Mesodermal cell (in vitro differentiated cells): Measurements from ENCODE around the gene GMPPB.
A peak's percentile ranks its signal among the peaks of the same experiment; 100 is the strongest.
"Not testable (repeated sequence)": the region's sequence is repeated elsewhere in the genome, so short reads cannot be mapped to it uniquely, and the experiment has no call there.

Source experiments
- H3K27ac ChIP-seq: 2 replicates; pipeline ENCODE4 v1.7.0; 2013; ENCODE audit warnings: mild to moderate bottlenecking, low read depth, low read length, moderate library complexity; ENCODE audit not compliant: severe bottlenecking
- H3K36me3 ChIP-seq: 2 replicates; pipeline ENCODE4 v1.7.1; 2013; ENCODE audit warnings: mild to moderate bottlenecking, low read length, moderate library complexity; ENCODE audit not compliant: control insufficient read depth, insufficient read depth
- H3K4me1 ChIP-seq: one replicate; pipeline ENCODE4 v1.7.1; 2013; ENCODE audit warnings: mild to moderate bottlenecking, low read length; ENCODE audit not compliant: insufficient read depth, control insufficient read depth, poor library complexity, severe bottlenecking
- H3K4me3 ChIP-seq: 2 replicates; pipeline ENCODE4 v1.7.0; 2013; ENCODE audit warnings: low read length, control low read depth, mild to moderate bottlenecking; ENCODE audit not compliant: insufficient read depth, poor library complexity, severe bottlenecking; ENCODE audit errors: extremely low read depth
- H3K9me3 ChIP-seq: 2 replicates; pipeline ENCODE4 v1.7.1; 2013; ENCODE audit warnings: mild to moderate bottlenecking, low read length, moderate library complexity; ENCODE audit not compliant: control insufficient read depth
- WGBS, 2 experiments: methylation state at CpG; one replicate each; pipeline ENCODE4 v1.1.5; 2013; ENCODE audit warnings: missing lambda C conversion rate in 2 of 2; ENCODE audit not compliant: insufficient coverage in 2 of 2; 5-methylcytosine and 5-hydroxymethylcytosine counted together

Gene GMPPB

GRCh38 chr3:49754536-49754935 is 30.8 kb upstream of the GMPPB start:
- WGBS, 2 experiments, result 100% methylated on average over 1 of the region's 1 CpG
- H3K27ac ChIP-seq, result no peak overlapping the region
- H3K9me3 ChIP-seq, result no peaks in the 10 kb centered on the region
- H3K4me1 ChIP-seq, result no peaks in the 10 kb centered on the region
- H3K4me3 ChIP-seq, result no peak overlapping the region
- peaks cover 11% of the 10 kb centered on the region for H3K36me3 ChIP-seq

DNA sequence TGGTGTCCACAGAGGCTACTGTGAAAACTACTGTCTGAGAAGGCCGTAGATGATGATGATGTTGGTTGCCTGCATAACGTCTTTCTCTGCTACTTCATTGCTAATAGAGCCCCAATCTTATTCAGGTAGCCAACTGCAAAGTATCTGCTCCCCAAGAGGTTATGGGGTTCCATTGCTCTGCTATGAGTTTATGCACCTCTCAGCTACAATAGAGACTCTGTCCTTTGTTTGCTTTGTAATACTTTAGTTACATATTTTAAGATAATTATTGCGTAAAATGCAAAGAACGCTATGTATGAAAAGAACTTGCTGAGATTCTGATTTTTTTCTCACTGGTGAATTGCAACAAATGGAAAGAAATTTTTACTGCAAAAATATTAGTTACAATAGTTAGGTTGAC is 27.8 kb upstream of the GMPPB start:
- H3K36me3 ChIP-seq, result peaks cover 23% of the 10 kb centered on the region
- H3K4me3 ChIP-seq, result no peak overlapping the region
- peaks cover 19% of the 10 kb centered on the region for H3K4me1 ChIP-seq
- 100% methylated on average over 2 of the region's 4 CpGs for WGBS, 2 experiments
- no peaks in the 10 kb centered on the region for H3K9me3 ChIP-seq
- H3K27ac ChIP-seq, result no peak overlapping the region

DNA sequence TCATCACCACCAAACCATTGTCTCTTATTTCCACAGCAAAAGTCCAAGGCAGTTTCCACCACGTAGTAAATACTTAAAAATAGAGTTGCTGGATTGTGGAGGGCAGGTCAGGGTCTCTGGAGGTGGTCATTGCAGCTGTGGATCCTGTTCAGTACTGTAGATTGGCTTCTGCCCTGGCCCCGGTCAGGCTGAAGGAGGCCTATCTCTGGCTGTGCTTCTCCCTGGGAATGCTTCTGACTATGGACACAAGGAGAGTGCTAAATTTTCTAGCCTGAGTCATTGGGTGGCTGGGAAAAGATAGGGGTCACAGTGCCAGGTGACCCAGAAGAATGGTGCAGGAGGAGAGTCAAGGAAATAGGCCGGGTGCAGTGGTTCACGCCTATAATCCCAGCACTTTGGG is 26.3 kb upstream of the GMPPB start:
- Histone ChIP-seq H3K36me3 (peaks cover 32% of the 10 kb centered on the region), H3K27ac (no peak overlapping the region)
- WGBS, 2 experiments, result 96 to 100% methylated on average over 2 to 3 of the region's 4 CpGs

DNA sequence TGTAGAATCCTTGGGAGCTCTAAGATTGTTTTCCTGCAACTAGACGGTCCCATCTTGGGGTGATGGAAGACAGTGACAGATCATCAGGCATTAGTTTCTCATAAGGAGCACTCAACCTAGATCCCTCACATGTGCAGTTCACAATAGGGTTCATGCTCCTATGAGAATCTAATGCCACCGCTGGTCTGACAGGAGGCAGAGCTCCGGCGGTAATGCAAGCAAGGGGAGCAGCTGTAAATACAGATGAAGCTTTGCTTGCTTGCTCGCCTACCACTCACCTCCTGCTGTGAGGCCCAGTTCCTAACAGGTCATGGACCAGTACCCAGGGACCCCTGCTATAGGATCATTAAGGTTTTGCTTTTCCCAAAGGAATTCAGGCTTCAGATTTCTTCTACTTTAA is 25.1 kb upstream of the GMPPB start:
- H3K27ac ChIP-seq, result peak overlapping the region; percentile 43

More for the DNA sequence above, 26.3 kb upstream of the GMPPB start:
- Histone ChIP-seq H3K9me3 (no peaks in the 10 kb centered on the region), H3K4me1 (peaks cover 19% of the 10 kb centered on the region), H3K4me3 (no peak overlapping the region)

GRCh38 chr3:49747792-49748480 is 24.2 kb upstream of the GMPPB start:
- Histone ChIP-seq H3K36me3 (peaks cover 51% of the 10 kb centered on the region), H3K27ac (peak overlapping the region; percentile 68), H3K4me1 (peaks cover 19% of the 10 kb centered on the region), H3K9me3 (no peaks in the 10 kb centered on the region), H3K4me3 (no peak overlapping the region)
- 94 to 95% methylated on average over 10 to 12 of the region's 13 CpGs for WGBS, 2 experiments

More for the DNA sequence above, 25.1 kb upstream of the GMPPB start:
- 93 to 98% methylated on average over 5 of the region's 5 CpGs for WGBS, 2 experiments
- H3K4me3 ChIP-seq, H3K9me3 ChIP-seq: not testable (repeated sequence)
- peaks cover 43% of the 10 kb centered on the region for H3K36me3 ChIP-seq
- H3K4me1 ChIP-seq, result peaks cover 19% of the 10 kb centered on the region

GRCh38 chr3:49745986-49746385 is 22.2 kb upstream of the GMPPB start:
- Histone ChIP-seq H3K27ac (no peak overlapping the region), H3K4me1 (peaks cover 19% of the 10 kb centered on the region), H3K9me3 (no peaks in the 10 kb centered on the region), H3K4me3 (no peak overlapping the region), H3K36me3 (peaks cover 63% of the 10 kb centered on the region)
- WGBS, 2 experiments, result 100% methylated on average over 1 of the region's 2 CpGs; no CpG with 5 or more reads in 1 of the 2 experiments

DNA sequence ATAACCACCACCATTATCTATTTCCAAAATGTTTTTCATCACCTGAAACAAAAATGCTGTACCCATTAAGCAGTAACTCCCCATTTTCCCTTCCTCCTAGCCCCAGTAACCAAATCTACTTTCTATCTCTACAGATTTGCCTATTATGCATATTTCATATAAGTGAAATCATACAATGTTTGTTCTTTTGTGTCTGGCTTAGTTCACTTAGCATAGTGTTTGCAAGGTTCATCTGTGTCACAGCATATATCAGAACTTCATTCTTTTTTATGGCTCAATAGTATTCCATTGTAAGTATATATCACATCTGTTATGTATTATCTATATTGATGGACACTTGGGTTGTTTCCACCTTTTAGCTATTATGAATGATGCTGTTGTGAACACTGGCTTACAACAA is 16.7 kb upstream of the GMPPB start:
- Histone ChIP-seq H3K9me3 (no peaks in the 10 kb centered on the region), H3K4me3 (no peak overlapping the region), H3K36me3 (peaks cover 85% of the 10 kb centered on the region)

GRCh38 chr3:49738067-49738713 is 14.4 kb upstream of the GMPPB start:
- WGBS, 2 experiments, result 92 to 98% methylated on average over 7 to 11 of the region's 11 CpGs
- Histone ChIP-seq H3K36me3 (peaks cover 89% of the 10 kb centered on the region), H3K4me1 (no peaks in the 10 kb centered on the region), H3K9me3 (no peaks in the 10 kb centered on the region), H3K27ac (no peak overlapping the region), H3K4me3 (no peak overlapping the region)

More for the DNA sequence above, 16.7 kb upstream of the GMPPB start:
- Histone ChIP-seq H3K4me1 (no peaks in the 10 kb centered on the region), H3K27ac (no peak overlapping the region)

- no peaks in the 10 kb centered on the region for H3K4me1 ChIP-seq
- no peak overlapping the region for H3K4me3 ChIP-seq
- no peak overlapping the region for H3K27ac ChIP-seq
- no peaks in the 10 kb centered on the region for H3K9me3 ChIP-seq
- H3K36me3 ChIP-seq, result peaks cover 93% of the 10 kb centered on the region
- WGBS, 2 experiments, result 96 to 100% methylated on average over 3 of the region's 6 CpGs
These were observed 11.0 kb upstream of the GMPPB start for GRCh38 chr3:49734752-49735151.

- Histone ChIP-seq H3K27ac (no peak overlapping the region), H3K4me3 (no peak overlapping the region), H3K9me3 (no peaks in the 10 kb centered on the region), H3K4me1 (no peaks in the 10 kb centered on the region), H3K36me3 (peaks cover 82% of the 10 kb centered on the region)
- 100% methylated on average over 1 of the region's 1 CpG; no CpG with 5 or more reads in 1 of the 2 experiments for WGBS, 2 experiments
These were observed 9.8 kb upstream of the GMPPB start for GRCh38 chr3:49733551-49733950.

DNA sequence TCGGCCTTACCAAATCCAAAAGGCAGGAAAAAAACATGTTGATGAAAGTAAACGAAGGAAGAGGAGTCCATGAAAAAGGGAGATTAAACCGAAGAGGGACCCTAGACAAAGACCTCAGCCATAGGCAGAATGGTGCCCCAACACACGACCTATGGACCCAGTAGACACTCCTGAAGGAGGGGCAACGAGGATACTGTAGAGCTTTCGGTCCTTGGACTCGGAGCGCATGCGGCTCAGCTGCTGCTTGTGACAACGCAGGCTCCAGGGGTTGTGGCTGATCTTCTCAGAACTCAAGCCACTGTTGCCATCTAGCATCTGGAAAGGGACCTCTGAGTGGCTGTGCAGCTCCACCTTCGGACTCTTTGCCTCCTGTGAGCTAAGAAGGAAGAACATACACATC is 8.8 kb upstream of the GMPPB start:
- WGBS, 2 experiments, result 91 to 95% methylated on average over 9 to 10 of the region's 11 CpGs
- Histone ChIP-seq H3K9me3 (no peaks in the 10 kb centered on the region), H3K4me3 (no peak overlapping the region), H3K36me3 (peaks cover 82% of the 10 kb centered on the region), H3K4me1 (no peaks in the 10 kb centered on the region), H3K27ac (no peak overlapping the region)
